GM10266 (cell line): ENCODE data around the gene WDR5B.
"Not testable (repeated sequence)": the region's sequence is repeated elsewhere in the genome, so short reads cannot be mapped to it uniquely, and the experiment has no call there.

Source experiments
- DNase-seq: peaks from one replicate; pipeline ENCODE4 v3.0.0; 2012; ENCODE audit errors: extremely low spot score
- TF ChIP-seq, protein P1 (sequence below): IDR thresholded peaks from 2 replicates; pipeline ENCODE4 v1.5.1; 2012; ENCODE audit warnings: mild to moderate bottlenecking, low read depth; ENCODE audit not compliant: control insufficient read depth, insufficient read depth; ENCODE audit errors: missing control alignments

Gene WDR5B

GRCh38 chr3:122387709-122388108, 28.2 kb downstream of the WDR5B start:
- DNase-seq, result no peak
- TF ChIP-seq, protein P1, sequence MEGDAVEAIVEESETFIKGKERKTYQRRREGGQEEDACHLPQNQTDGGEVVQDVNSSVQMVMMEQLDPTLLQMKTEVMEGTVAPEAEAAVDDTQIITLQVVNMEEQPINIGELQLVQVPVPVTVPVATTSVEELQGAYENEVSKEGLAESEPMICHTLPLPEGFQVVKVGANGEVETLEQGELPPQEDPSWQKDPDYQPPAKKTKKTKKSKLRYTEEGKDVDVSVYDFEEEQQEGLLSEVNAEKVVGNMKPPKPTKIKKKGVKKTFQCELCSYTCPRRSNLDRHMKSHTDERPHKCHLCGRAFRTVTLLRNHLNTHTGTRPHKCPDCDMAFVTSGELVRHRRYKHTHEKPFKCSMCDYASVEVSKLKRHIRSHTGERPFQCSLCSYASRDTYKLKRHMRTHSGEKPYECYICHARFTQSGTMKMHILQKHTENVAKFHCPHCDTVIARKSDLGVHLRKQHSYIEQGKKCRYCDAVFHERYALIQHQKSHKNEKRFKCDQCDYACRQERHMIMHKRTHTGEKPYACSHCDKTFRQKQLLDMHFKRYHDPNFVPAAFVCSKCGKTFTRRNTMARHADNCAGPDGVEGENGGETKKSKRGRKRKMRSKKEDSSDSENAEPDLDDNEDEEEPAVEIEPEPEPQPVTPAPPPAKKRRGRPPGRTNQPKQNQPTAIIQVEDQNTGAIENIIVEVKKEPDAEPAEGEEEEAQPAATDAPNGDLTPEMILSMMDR, result no peak

- DNase-seq, result peak; percentile 86
- TF ChIP-seq, protein P1, result peak; percentile 81
These were observed 31.8 kb downstream of the WDR5B start, which contains the start of gene FAM162A for GRCh38 chr3:122383771-122384697. FAM162A (plus strand) TSS chr3:122384182; CDS start chr3:122384266, 84 bp downstream.

DNA sequence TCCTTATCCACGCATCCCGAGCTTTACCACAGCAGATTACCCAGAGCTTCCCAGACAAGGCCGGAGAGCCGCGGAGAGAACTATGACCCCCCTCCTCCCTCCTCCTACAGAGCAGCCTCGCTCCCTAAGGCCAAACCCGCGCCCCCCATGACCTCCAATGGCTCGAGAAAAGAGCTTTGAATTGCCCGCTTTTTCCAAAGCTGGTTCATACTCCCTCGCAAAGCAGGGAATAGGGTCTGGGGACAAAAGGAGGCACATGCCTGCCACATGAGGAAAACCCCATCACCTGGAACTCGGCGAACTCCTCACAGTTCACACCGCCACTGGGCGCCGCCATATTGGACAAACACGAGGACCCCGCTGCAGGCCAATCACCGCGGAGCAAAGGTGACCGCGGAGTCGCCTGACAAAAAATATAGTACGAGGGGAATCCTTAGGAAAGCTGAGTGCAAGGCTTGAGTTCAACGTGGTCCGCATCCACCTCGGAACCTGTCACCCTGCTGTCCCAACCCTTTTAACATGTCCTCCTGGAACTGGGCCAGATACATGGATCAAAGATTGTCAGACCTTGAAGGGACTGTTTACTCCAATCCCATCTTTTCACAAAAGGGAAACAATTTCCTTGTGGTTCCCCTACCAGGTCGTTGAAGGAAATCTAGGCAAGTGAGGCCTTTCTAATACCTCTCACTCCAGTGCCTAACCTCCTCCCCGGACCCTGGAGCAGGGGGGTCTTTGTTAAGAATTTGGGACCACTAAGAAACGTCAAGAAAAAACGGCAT, 32.8 kb downstream of the WDR5B start, which contains the start of gene MIX23:
TSS of gene MIX23 (minus strand) at position 344 of the 779 bp plus-strand sequence. CDS start at position 337, 7 bp downstream.
- DNase-seq, result peak; percentile 87
- TF ChIP-seq, protein P1, result no peak

GRCh38 chr3:122377975-122378374, 37.9 kb downstream of the WDR5B start:
- TF ChIP-seq, protein P1, result no peak
- DNase-seq, result no peak

GRCh38 chr3:122374034-122374433, 41.8 kb downstream of the WDR5B start:
- DNase-seq, result no peak
- TF ChIP-seq, protein P1, result no peak

GRCh38 chr3:122366379-122366749, 49.5 kb downstream of the WDR5B start:
- TF ChIP-seq, protein P1, result no peak
- no peak for DNase-seq

- DNase-seq, result not testable (repeated sequence)
These were observed 50.1 kb downstream of the WDR5B start for GRCh38 chr3:122365582-122366378.
